Adrenal gland (tissue), 5 donors: ENCODE results near the gene KCTD3.

Source experiments
- CTCF ChIP-seq, 6 experiments: fragments of 450-650 bp in 4 of 6; fragments of 200-600 bp in 2 of 6; sonication (generic) in 1 of 6; IDR thresholded peaks; 1 replicate in 5 of 6; 2 replicates in 1 of 6; pipeline versions ENCODE4 v1.5.1 to v1.8.0; 2016 to 2021; ENCODE audit warnings: antibody characterized with exemption in 6 of 6, mild to moderate bottlenecking in 2 of 6, moderate library complexity in 1 of 6
- POLR2A ChIP-seq, 2 donors: fragments of 450-650 bp; IDR thresholded peaks; one replicate each; pipeline ENCODE4 v1.6.1; 2017; ENCODE audit warnings: antibody characterized with exemption in 2 of 2, mild to moderate bottlenecking in 2 of 2, moderate library complexity in 1 of 2
- donor health status: DM: no; HTN: no; CAD: no.

DNA sequence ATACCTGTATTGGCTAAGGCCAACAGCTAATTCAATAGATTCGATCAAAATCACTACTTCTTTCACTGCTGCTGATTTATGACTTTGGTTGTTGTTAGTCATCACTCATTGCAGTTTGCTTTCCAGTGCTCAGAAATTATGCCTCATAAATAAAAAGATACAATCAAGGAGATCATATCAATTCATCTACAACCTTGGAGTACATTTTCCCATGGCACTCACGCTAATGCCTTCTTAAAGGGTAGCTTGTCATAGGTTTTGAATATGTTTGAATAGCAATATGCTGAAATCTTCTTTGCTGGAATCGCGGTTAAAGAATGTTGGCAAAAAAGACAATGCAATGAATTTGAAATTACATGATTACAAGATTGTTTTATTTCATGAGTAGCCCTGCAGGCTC is 89.9 kb downstream of the KCTD3 start:
- TF ChIP-seq CTCF (IDR thresholded peaks at IDR 0.05) (no peak), POLR2A (IDR thresholded peaks at IDR 0.05) (no peak)
